Right renal pelvis (tissue), 4 donors: ENCODE results near the gene FBXO17. TPM values are rescaled to one million over a fixed set of nuclear protein-coding genes. Genes with fewer than 3 reads are reported as not detected.
A peak's percentile ranks its signal among the peaks of the same experiment; 100 is the strongest.

Experiments
- DNase-seq, 4 donors: peaks; one replicate each; pipeline ENCODE4 v3.0.0-alpha.2; 2013; ENCODE audit warnings: low read depth in 4 of 4, low spot score in 3 of 4, missing footprints in 1 of 4
- polyA plus RNA-seq, 4 donors: library from polyadenylated mRNA; unstranded; fragments of 120-200 nt; gene quantifications; one replicate each; pipeline ENCODE4 v1.2.1, GENCODE V29; 2013; ENCODE audit not compliant: insufficient read length in 4 of 4

FBXO17 gene
- polyA plus RNA-seq, 4 donors: 60.5 to 76.1 (median 65.7) TPM

- no peak for DNase-seq
These were observed 57.0 kb downstream of the FBXO17 start for GRCh38 chr19:38918526-38918925.

DNA sequence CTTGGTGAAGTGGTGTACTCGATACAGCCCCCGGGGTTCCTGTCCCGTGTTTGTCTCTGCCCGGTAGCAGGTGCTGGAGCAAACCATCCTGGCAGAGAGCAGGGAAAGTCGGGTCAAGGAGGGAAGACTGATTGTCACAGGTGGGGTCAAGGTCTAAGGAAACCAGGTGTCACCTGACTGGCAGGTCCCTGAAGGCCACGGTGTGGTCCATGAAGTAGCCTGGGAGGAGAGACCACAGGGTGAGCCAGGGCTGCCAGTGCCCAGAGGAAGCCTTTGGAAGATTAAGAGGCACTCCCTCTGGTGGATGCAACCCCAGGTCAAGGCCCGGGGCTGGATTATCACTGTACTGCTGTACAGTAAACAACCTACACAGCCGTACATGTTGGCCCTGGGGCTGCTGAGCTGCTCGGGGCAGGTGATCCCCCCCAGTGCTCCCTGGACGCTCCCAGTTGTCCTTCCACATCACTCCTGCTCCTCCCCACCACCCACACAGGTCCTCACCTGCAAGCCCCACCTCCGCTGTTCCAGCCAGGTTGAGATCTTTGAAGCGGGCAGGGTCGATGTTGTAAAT, 57.5 kb downstream of the FBXO17 start:
- DNase-seq: no peak

DNA sequence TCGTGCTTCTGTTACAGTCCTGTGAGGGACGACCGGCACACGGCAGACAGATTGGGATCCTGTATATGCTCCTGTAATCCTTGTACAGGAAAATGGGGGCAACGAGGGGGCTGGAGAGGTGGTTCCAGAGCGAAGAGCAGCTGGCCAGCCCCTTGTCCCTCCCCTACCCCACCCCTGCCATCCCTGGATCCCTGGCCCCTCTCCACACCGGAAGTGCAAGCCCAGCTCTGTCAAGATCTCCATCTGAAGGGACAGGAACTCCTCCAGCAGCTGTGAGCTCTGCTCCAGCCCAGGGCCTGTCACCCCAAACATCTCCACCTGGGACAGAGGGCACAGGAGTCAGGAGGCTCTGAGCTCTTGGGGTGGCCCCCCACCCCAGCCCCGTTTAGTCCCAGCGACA, 58.0 kb downstream of the FBXO17 start:
- DNase-seq: no peak

DNA sequence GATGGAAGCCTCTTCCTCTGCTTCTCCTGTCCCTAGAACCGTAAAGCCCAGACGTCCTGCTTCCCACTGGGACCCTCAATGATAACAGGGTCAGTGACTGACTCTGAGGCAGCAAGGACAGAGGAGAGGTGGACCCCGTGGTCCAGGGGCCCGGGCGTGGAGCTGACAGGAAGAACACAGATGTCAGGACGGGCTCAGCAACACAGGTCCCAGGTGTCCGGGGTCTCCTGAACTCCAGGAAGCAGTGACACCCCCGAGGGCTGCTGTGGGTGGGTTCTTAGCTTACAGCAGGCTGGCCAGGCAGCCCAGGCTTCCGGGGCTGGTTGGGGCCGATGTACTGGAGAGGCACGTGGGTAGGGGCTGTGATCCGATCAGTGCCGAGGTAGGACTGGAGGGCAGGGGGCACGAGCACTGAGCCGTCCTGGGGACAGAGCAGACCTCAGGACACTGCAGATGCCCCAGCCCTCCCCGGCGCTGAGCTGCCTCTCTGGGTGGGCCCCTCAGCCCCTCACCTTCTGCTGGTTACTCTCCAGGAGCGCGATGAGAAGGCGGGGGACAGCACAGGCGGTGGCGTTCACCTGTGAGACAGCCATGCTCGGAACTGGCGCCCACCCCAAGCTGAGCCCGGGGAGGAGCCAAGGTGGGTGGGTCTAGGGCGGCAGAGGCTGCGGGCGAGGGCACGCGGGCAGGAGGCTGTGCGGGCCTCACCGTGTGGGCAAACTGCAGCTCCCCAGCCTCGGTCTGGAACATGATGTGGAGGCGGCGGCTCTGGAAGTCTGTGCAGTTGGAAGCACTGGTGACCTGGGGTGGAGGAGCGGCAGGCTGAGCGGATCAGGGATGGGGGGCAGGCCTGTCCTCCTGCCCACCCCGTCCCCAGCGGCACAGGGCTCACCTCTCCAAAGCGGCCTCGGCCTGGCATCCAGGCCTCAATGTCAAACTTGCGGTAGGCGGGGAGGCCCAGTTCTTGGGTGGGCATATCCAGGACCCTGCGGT, 59.9 kb downstream of the FBXO17 start:
- DNase-seq: no peak

DNA sequence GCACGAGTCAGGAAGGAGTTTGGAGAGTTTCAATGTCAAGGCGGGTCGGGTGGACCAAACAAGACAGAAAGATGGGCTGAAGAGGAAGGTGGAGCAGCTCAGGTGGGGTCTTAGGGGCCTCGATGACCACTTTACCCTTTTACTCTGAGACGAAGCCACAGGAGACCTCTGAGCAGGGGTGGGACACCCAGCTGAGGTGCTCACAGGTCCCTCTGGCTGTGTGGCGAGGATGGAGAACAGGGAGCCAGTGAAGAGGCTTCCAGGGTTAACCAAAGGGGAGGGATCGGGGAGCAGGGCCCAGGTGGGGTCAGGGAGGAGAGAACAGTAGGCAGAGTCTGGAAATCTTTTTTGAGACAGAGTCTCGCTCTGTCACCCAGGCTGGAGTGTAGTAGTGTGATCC, 61.6 kb downstream of the FBXO17 start:
- no peak for DNase-seq

DNA sequence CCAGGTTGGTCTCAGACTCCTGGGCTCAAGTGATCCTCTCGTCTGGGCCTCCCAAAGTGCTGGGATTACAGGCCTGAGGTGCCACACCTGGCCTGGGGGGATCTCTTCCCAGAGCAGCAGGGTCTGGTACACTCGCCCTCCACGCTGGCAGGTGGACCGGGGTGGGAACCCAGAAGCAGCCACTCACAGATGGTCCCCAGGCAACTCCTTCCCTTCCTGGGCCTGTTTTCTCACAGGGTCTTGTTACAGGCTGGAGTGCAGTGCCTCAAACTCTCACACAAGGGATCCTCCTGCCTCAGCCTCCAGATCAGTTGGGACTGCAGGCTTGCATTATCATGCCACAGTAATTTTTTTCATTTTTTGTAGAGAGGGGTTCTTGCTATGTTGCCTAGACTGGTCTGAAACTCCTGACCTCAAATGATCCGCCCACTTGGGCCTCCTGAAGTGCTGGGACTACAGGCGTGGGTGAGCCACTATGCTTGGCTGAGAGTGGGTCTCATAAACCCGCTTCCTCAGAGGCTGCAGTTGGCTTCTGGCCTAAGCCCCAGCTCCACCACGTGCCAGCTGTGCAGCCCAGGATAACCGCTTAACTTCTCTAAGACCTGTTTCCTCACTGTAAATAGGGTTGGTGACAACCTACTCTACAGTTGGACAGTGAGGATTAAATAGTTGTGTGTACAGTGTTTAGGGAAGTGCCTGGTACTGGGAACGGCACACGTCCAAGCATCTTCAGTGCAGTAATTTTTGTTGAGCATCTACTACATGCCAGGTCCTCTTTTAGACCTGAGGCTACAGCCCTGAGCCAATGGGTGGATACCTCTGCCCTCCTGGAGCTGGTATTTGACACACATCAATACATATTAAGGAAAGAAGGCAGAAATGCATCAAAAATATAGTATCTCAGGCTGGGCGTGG, 62.7 kb downstream of the FBXO17 start:
- no peak for DNase-seq

GRCh38 chr19:38911388-38912001, 64.0 kb downstream of the FBXO17 start:
- DNase-seq: no peak

- no peak for DNase-seq
These were observed 65.1 kb downstream of the FBXO17 start for GRCh38 chr19:38910488-38910887.

DNA sequence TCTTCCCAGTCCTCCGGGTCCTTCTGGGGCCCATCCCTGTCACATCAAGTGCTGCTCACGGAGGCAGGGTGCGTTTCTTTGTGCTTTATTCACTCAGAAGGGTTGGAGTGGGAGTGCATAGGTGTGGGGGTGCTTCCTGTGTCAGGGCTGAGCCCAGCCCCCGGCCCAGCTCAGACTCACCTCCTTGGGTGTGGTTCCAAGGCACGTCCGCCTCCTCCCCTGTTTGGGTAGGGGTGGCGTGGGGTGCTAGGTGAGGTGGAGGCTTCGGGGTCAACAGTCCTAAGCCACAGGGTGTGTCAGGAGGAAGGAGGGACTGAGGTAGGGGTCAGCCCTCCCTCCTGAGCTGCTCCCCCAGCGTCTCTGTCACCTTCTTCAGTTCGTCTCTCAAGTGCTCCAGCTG, 66.6 kb downstream of the FBXO17 start:
- no peak for DNase-seq

GRCh38 chr19:38907670-38908069, 67.9 kb downstream of the FBXO17 start:
- no peak for DNase-seq

GRCh38 chr19:38907227-38907626, 68.3 kb downstream of the FBXO17 start:
- no peak for DNase-seq

GRCh38 chr19:38905620-38906019, 69.9 kb downstream of the FBXO17 start:
- DNase-seq: no peak

DNA sequence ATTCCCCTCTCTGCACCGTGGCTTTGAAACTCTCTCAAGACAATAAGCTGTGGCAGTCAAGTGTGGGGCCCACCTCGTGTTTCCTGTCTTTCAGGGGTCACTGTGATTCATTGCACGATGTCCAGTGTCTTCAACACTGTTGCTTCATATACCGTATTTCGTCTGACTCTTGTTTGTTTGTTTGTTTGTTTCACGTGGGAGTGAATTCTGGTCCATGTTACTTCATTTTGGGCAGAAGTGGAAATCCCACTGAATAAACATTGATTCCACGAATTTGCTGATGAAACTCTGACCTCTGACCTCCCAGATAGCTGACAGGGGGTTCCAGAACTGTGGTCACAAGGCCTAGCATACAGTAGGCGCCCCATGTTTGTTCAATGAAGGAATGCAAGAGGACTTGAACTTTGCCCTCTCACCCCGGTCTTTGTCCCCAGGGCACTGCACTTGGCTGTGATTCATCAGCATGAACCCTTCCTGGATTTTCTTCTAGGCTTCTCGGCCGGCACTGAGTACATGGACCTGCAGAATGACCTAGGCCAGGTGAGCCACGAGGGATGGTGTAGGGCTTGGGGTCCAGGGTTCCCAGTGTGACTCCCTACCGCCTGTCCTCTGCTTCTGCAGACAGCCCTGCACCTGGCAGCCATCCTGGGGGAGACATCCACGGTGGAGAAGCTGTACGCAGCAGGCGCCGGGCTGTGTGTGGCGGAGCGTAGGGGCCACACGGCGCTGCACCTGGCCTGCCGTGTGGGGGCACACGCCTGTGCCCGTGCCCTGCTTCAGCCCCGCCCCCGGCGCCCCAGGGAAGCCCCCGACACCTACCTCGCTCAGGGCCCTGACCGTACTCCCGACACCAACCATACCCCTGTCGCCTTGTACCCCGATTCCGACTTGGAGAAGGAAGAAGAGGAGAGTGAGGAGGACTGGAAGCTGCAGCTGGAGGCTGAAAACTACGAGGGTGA, 70.7 kb downstream of the FBXO17 start:
- no peak for DNase-seq

DNA sequence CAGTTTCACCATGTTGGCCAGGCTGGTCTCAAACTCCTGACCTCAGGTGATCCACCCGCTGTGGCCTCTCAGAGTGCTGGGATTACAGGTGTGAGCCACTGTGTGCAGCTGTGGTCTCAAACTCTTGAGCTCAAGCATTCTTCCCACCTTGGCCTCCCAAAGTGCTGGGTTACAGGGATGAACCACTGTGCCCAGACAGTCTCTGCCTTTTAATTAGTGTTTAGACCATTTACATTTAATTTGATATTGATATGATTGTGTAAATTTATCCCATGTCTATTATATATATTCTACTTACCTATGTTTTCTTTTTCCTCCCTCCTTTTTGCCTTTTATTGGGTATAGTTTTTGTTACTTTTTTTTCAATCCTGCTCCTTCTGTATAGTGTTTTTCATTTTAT, 73.9 kb downstream of the FBXO17 start:
- DNase-seq: no peak

DNA sequence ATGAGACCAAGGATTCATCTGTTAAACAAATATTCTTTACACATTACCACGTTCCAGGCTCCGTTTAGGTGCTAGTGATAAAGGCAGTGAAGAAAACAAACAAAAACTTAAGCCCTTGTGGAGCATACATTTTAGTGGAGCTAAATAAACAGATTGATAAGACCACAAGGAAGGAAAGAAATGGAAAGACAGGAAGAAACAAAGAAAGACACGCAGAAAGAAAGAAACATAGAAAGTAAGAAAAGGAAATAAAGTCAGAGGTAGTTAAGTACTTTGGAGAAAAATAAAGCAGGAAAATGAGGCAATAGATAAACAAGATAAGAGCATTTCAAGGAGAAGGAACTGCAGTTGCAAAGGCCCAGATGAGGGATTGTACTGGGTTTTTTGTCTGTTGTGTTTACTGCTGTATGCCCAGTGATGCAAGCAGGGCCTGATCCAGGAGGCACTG, 74.8 kb downstream of the FBXO17 start:
- no peak for DNase-seq

DNA sequence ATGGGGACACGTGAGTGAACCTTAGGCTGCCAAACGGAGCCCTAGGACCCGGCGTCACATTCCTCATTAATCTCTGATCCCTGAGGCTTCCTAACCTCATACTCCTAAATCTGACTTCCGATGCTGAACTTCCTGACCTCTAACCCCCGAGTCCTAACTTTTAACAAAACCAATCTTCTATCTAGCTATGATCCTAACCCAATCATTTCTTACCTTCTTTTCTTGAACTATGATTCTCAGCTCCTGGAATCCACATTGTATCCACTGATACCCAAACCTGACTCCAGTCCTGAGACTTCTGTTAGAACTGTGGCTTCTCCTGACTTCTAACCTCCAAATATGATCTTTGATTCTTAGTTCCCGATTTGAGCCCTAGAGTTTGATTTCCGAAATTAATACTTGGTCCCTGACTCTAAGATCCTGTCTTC, 75.3 kb downstream of the FBXO17 start:
- peak in 1 of 4 donors; percentile 59 for DNase-seq

- DNase-seq: peak; percentile 96 to 100 (median 100)
These were observed 75.9 kb downstream of the FBXO17 start, which contains the start of the genes NFKBIB and SIRT2 for GRCh38 chr19:38899447-38900201. Gene NFKBIB, plus strand, starts transcription at chr19:38899969. Its CDS starts 64 bp downstream, at chr19:38900033. Gene SIRT2, minus strand, starts transcription at chr19:38899618. Its CDS starts 97 bp downstream, at chr19:38899521.

DNA sequence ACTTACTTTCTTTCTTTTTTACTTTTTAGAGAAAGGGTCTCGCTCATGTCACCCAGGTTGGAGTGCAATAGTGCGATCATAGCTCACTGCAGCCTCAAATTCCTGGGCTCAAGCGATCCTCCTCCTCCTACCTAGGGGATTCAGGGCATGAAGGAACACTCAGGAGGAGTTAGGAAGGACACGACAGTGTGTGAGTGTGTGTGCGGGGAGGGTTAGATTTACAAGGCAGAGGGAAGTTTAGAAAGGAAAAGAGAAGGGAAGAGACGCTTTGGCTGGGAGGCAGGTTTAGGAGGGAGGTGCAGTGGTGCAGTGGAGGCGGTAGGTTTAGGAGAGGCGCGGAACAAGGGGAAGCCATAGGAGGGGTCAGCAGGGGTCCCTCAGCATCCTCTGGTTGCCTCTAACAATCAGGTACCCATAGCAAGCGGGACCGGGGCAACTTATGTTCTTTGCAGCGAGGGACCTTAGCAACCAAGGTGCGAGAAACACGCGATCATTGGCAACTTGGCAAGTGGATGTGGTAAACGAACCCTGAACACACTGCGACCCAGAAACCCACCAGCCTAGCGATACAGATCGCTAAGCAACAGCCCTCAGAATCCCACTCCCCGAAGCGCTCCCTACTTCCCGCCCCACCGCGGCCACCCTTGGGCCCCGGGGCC, 76.6 kb downstream of the FBXO17 start:
- no peak for DNase-seq
